B cell (primary cell): ENCODE results near the gene GALNT10. TPM values are rescaled to one million over a fixed set of nuclear protein-coding genes. Genes with fewer than 3 reads are reported as not detected.

Experiments
- ATAC-seq: fragments of 200-7000 bp; cut with Tn5 transposase; one replicate; pipeline ENCODE4 v1.10.0; 2021; ENCODE audit warnings: low read depth, mild to moderate bottlenecking, moderate number of reproducible peaks, moderate library complexity
- CTCF ChIA-PET: fragments of 350-600 bp; sonication (Branson Sonifier 250); formaldehyde crosslinking; loops from one replicate; lab custom pipeline; 2021; ENCODE audit warnings: antibody characterized with exemption, inconsistent platforms; lab: Charles Lee
- POLR2A ChIA-PET: fragments of 350-600 bp; sonication (Branson Sonifier 250); formaldehyde crosslinking; loops from one replicate; lab custom pipeline; 2021; ENCODE audit warnings: antibody characterized with exemption; lab: Charles Lee
- DNase-seq: peaks from one replicate; pipeline ENCODE4 v3.0.0; 2013
- H2AFZ ChIP-seq: 2 replicates; pipeline ENCODE4 v1.6.1; 2012; ENCODE audit warnings: mild to moderate bottlenecking, low read depth, low read length; ENCODE audit not compliant: insufficient read depth, poor library complexity, severe bottlenecking
- H3K27ac ChIP-seq, 2 donors: 1 replicate in 1 of 2; 2 replicates in 1 of 2; pipeline ENCODE4 v1.5.1; 2012 to 2013; ENCODE audit warnings: low read length in 2 of 2, mild to moderate bottlenecking in 2 of 2, moderate library complexity in 1 of 2
- H3K27me3 ChIP-seq, 4 experiments: fragments of 200-600 bp in 1 of 4; sonication (generic) in 1 of 4; replicated peaks in 1 of 4; 1 replicate in 2 of 4; 2 replicates in 2 of 4; pipeline versions ENCODE4 v1.6.1 to v1.7.0; 2013 to 2016; ENCODE audit warnings: low read length in 3 of 4, mild to moderate bottlenecking in 2 of 4, mixed read lengths in 1 of 4, moderate library complexity in 1 of 4; ENCODE audit not compliant: insufficient read depth in 4 of 4, control insufficient read depth in 3 of 4; ENCODE audit errors: control extremely low read depth in 1 of 4
- H3K36me3 ChIP-seq, 2 experiments: replicated peaks in 1 of 2; 1 replicate in 1 of 2; 2 replicates in 1 of 2; pipeline versions ENCODE4 v1.6.1 to v1.7.1; 2013; ENCODE audit warnings: low read length in 1 of 2; ENCODE audit not compliant: insufficient read depth in 2 of 2, control insufficient read depth in 1 of 2; ENCODE audit errors: control extremely low read depth in 1 of 2, extremely low read depth in 1 of 2
- H3K4me1 ChIP-seq, 2 donors: fragments of 200-600 bp in 1 of 2; sonication (generic) in 1 of 2; 1 replicate in 1 of 2; 2 replicates in 1 of 2; pipeline versions ENCODE4 v1.5.1 to v1.6.1; 2013 to 2017; ENCODE audit warnings: low read length in 2 of 2; ENCODE audit not compliant: control insufficient read depth in 2 of 2, insufficient read depth in 2 of 2
- H3K4me2 ChIP-seq: replicated peaks from 2 replicates; pipeline ENCODE3; 2012; ENCODE audit warnings: mild to moderate bottlenecking, low read depth, low read length; ENCODE audit not compliant: poor library complexity, severe bottlenecking
- H3K4me3 ChIP-seq, 5 experiments: fragments of 200-600 bp in 1 of 5; sonication (generic) in 1 of 5; 1 replicate in 3 of 5; 2 replicates in 2 of 5; pipeline versions ENCODE4 v1.5.1 to v1.7.0; 2011 to 2016; ENCODE audit warnings: low read length in 4 of 5, mild to moderate bottlenecking in 4 of 5, low read depth in 2 of 5, control low read depth in 1 of 5, moderate library complexity in 1 of 5; ENCODE audit not compliant: insufficient read depth in 1 of 5; ENCODE audit errors: control extremely low read depth in 1 of 5, extremely low read depth in 1 of 5
- H3K79me2 ChIP-seq: fragments of 200-600 bp; sonication (generic); one replicate; pipeline ENCODE4 v1.6.0; 2016; ENCODE audit warnings: low read length; ENCODE audit not compliant: control insufficient read depth, insufficient read depth
- H3K9ac ChIP-seq: fragments of 200-600 bp; sonication (generic); 2 replicates; pipeline ENCODE4 v1.6.1; 2017; ENCODE audit warnings: mild to moderate bottlenecking, low read length, moderate library complexity
- H3K9me3 ChIP-seq, 3 donors: one replicate each; pipeline versions ENCODE4 v1.6.1 to v1.7.1; 2013; ENCODE audit warnings: low read length in 2 of 3; ENCODE audit not compliant: control insufficient read depth in 2 of 3, insufficient read depth in 1 of 3; ENCODE audit errors: control extremely low read depth in 1 of 3
- H4K20me1 ChIP-seq: 2 replicates; pipeline ENCODE4 v1.6.0; 2012; ENCODE audit warnings: mild to moderate bottlenecking, low read length; ENCODE audit not compliant: insufficient read depth, control insufficient read depth, poor library complexity, severe bottlenecking
- H3K27ac Mint-ChIP-seq: one replicate; pipeline ENCODE4 v1.8.0; 2021; ENCODE audit warnings: mixed read lengths
- H3K27me3 Mint-ChIP-seq: one replicate; pipeline ENCODE4 v1.8.0; 2021; ENCODE audit warnings: mixed read lengths
- H3K4me1 Mint-ChIP-seq: one replicate; pipeline ENCODE4 v1.8.0; 2021; ENCODE audit warnings: mixed read lengths
- H3K4me3 Mint-ChIP-seq: one replicate; pipeline ENCODE4 v1.8.0; 2021; ENCODE audit warnings: mixed read lengths
- H3K9me3 Mint-ChIP-seq: one replicate; pipeline ENCODE4 v1.8.0; 2022; ENCODE audit warnings: mixed read lengths; ENCODE audit not compliant: insufficient read depth
- CTCF ChIP-seq: fragments of 200-600 bp; IDR thresholded peaks from one replicate; pipeline ENCODE4 v1.8.0; 2022; ENCODE audit warnings: antibody characterized with exemption, mild to moderate bottlenecking
- EZH2 ChIP-seq: IDR thresholded peaks from 2 replicates; pipeline ENCODE4 v1.6.1; 2012; ENCODE audit warnings: borderline replicate concordance, low read depth, mild to moderate bottlenecking, moderate library complexity, low read length; ENCODE audit not compliant: insufficient read depth, poor library complexity, severe bottlenecking
- WGBS: methylation state at CpG from one replicate; pipeline ENCODE4 v1.1.5; 2013; ENCODE audit warnings: missing lambda C conversion rate; ENCODE audit not compliant: insufficient coverage; 5-methylcytosine and 5-hydroxymethylcytosine counted together
- intact Hi-C: fragments of 100-400 bp; cut with micrococcal nuclease; formaldehyde crosslinking; loops from one replicate; pipeline ENCODE4 v1.10.0; 2022
- polyA plus RNA-seq: library from polyadenylated mRNA; depleted of rRNA; stranded (reverse); fragments of >200 nt; gene quantifications from 2 replicates; pipeline ENCODE4 v1.2.3, GENCODE V29; 2012
- total RNA-seq, 2 donors: library from RNA; stranded (reverse); fragments of 120-200 nt in 1 of 2; gene quantifications; 1 replicate in 1 of 2; 2 replicates in 1 of 2; pipeline versions ENCODE4 v1.2.3 to v1.2.4, GENCODE V29; 2013 to 2022

The GALNT10 gene
- total and polyA plus RNA-seq, 2 donors (not counting 1 experiment from before 2014, with no cell fraction given), result 27.7 to 42.8 TPM

DNA sequence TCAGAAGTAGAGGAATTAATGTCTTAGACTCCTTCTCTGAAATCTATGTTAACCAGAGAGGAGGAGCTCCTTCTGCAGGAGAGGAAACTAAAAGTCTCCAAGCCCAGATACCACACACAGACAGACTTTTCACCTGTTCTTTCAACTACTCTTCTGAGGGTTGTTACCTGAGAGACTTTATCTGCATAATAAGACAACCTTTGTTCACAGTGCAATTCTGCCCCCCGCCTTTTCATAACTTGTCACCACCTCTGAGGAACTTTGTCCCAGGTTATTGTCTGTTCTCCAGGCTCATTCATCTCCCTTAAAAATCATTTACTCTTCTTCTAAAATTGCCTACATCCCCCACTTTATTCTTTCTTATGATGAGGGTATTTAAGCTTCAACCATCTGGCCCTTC, 9.4 kb upstream of the GALNT10 start:
- no peak for DNase-seq
- no peak for ATAC-seq
- H3K27ac Mint-ChIP-seq, result no peak overlapping the region
- H4K20me1 ChIP-seq, result no peaks in the 10 kb centered on the region
- H3K9me3 Mint-ChIP-seq, result no peaks in the 10 kb centered on the region
- POLR2A ChIA-PET, result interaction anchor here (1.1 kb wide), 1 partner anchor 9 kb away, joined by 3 read pairs; no protein-coding TSS in a partner anchor
- no peaks in the 10 kb centered on the region for H3K9me3 ChIP-seq
- intact Hi-C loops, result no loop called here
- no peaks in the 10 kb centered on the region for H3K79me2 ChIP-seq
- H3K4me2 ChIP-seq, result no peak overlapping the region
- no peak overlapping the region for H3K4me3 Mint-ChIP-seq
- no peak for TF ChIP-seq EZH2
- TF ChIP-seq CTCF, result no peak
- H3K27ac ChIP-seq, result no peak overlapping the region
- no peak overlapping the region for H2AFZ ChIP-seq
- no peaks in the 10 kb centered on the region for H3K27me3 ChIP-seq
- H3K27me3 Mint-ChIP-seq, result peaks cover 14% of the 10 kb centered on the region
- no peaks in the 10 kb centered on the region for H3K36me3 ChIP-seq
- no peak overlapping the region for H3K4me3 ChIP-seq
- WGBS, result 100% methylated on average over 1 of the region's 1 CpG
- peaks cover 18% of the 10 kb centered on the region for H3K4me1 Mint-ChIP-seq
- CTCF ChIA-PET, result interaction anchor here (1.2 to 4.8 kb wide), 7 partner anchors 9 to 241 kb away, joined by 3 to 48 read pairs (median 16); partner anchors contain the start of gene GALNT10
- no peak overlapping the region for H3K9ac ChIP-seq
- H3K4me1 ChIP-seq, result peaks cover 0 to 7% of the 10 kb centered on the region in 2 donors

- Histone ChIP-seq H3K4me2 (peak overlapping the region; percentile 88), H3K9ac (peak overlapping the region; percentile 84), H3K4me1 (peaks cover 23 to 31% of the 10 kb centered on the region in 2 donors), H3K79me2 (peaks cover 34% of the 10 kb centered on the region), H3K9me3 (no peaks in the 10 kb centered on the region), H3K36me3 (peaks cover 4% of the 10 kb centered on the region in 2 experiments), H4K20me1 (peaks cover 18% of the 10 kb centered on the region), H3K27me3 (no peaks in the 10 kb centered on the region), H3K4me3 (peak overlapping the region; percentile 74 to 84 (median 82)), H3K27ac (peak overlapping the region; percentile 75 to 78), H2AFZ (peak overlapping the region; percentile 85)
- H3K9me3 Mint-ChIP-seq, result no peaks in the 10 kb centered on the region
- POLR2A ChIA-PET, result interaction anchor here (1.0 to 1.6 kb wide), 4 partner anchors 8 to 196 kb away, joined by 3 to 9 read pairs (median 4); partner anchors contain the start of genes FAM114A2 and MFAP3
- no peak for DNase-seq
- H3K4me1 Mint-ChIP-seq, result peaks cover 45% of the 10 kb centered on the region
- intact Hi-C loops, result loop anchor here (1.0 kb wide), 1 partner anchor 9 kb away; no protein-coding TSS in a partner anchor
- WGBS, result 18% methylated on average over 25 of the region's 25 CpGs
- peak overlapping the region; percentile 92 for H3K4me3 Mint-ChIP-seq
- no peaks in the 10 kb centered on the region for H3K27me3 Mint-ChIP-seq
- no peak for TF ChIP-seq CTCF
- no peak for TF ChIP-seq EZH2
- CTCF ChIA-PET, result interaction anchor here (0.7 to 5.8 kb wide), 19 partner anchors 9 to 216 kb away, joined by 3 to 48 read pairs (median 4); no protein-coding TSS in a partner anchor
- H3K27ac Mint-ChIP-seq, result peak overlapping the region; percentile 90
- peak; percentile 0 for ATAC-seq
Measured at GRCh38 chr5:154189256-154189818, 1.2 kb upstream of the GALNT10 start.
